Measurements from ENCODE around the gene ERCC5. TPM values are rescaled to one million over a fixed set of nuclear protein-coding genes. Genes with fewer than 3 reads are reported as not detected.
A peak's percentile ranks its signal among the peaks of the same experiment; 100 is the strongest.

ERCC5 gene
- total RNA-seq, 4 donors from 2014 or later: 42.5 to 81.8 (median 68.3) TPM

GRCh38 chr13:102825400-102825799, 20.4 kb upstream of the ERCC5 start:
- no peak for ATAC-seq (ENCODE audit: low FRiP score)
- DNase-seq (ENCODE audit: low spot score): no peak
- no peak for TF ChIP-seq CTCF (IDR thresholded peaks at IDR 0.05)

GRCh38 chr13:102825921-102826706, 19.7 kb upstream of the ERCC5 start:
- no peak for DNase-seq (ENCODE audit: low spot score)
- ATAC-seq (ENCODE audit: low FRiP score): peak; percentile 92
- TF ChIP-seq CTCF (IDR thresholded peaks at IDR 0.05): no peak

- no peak for DNase-seq (ENCODE audit: low spot score)
- no peak for TF ChIP-seq CTCF (IDR thresholded peaks at IDR 0.05)
- no peak for ATAC-seq (ENCODE audit: low FRiP score)
These were observed 15.2 kb upstream of the ERCC5 start for GRCh38 chr13:102830646-102831045.

GRCh38 chr13:102836471-102836870, 9.4 kb upstream of the ERCC5 start:
- no peak for TF ChIP-seq CTCF (IDR thresholded peaks at IDR 0.05)
- ATAC-seq (ENCODE audit: low FRiP score) (no peak), DNase-seq (ENCODE audit: low spot score) (no peak)

GRCh38 chr13:102838273-102838672, 7.6 kb upstream of the ERCC5 start:
- no peak for ATAC-seq (ENCODE audit: low FRiP score)
- no peak for TF ChIP-seq CTCF (IDR thresholded peaks at IDR 0.05)

GRCh38 chr13:102838982-102839381, 6.8 kb upstream of the ERCC5 start:
- TF ChIP-seq CTCF (IDR thresholded peaks at IDR 0.05): no peak
- peak; percentile 48 for ATAC-seq (ENCODE audit: low FRiP score)

More at GRCh38 chr13:102838273-102838672, 7.6 kb upstream of the ERCC5 start:
- DNase-seq (ENCODE audit: low spot score): no peak

GRCh38 chr13:102839462-102839861, 6.4 kb upstream of the ERCC5 start:
- DNase-seq (ENCODE audit: low spot score): no peak
- TF ChIP-seq CTCF (IDR thresholded peaks at IDR 0.05): no peak
- ATAC-seq (ENCODE audit: low FRiP score): peak; percentile 84

More at GRCh38 chr13:102838982-102839381, 6.8 kb upstream of the ERCC5 start:
- DNase-seq (ENCODE audit: low spot score): no peak

All from omental fat pad (tissue), 4 donors.